Smooth muscle cell (in vitro differentiated cells): ENCODE data around the gene SUGCT. TPM values are rescaled to one million over a fixed set of nuclear protein-coding genes. Genes with fewer than 3 reads are reported as not detected.

Source experiments
- DNase-seq: peaks from one replicate; lab custom pipeline; 2025; ENCODE audit not compliant: unreplicated experiment; lab: John Stamatoyannopoulos, UW
- H2AFZ ChIP-seq: fragments of 200-600 bp; sonication (generic); 2 replicates; pipeline ENCODE4 v1.6.0; 2016; ENCODE audit warnings: antibody characterized with exemption, low read depth, mild to moderate bottlenecking
- H3F3A ChIP-seq: fragments of 200-600 bp; sonication (generic); 2 replicates; pipeline ENCODE4 v1.6.0; 2017; ENCODE audit warnings: antibody characterized with exemption, low read depth
- H3K27ac ChIP-seq: fragments of 200-600 bp; sonication (generic); 2 replicates; pipeline ENCODE4 v1.5.1; 2016; ENCODE audit warnings: low read depth, mild to moderate bottlenecking
- H3K27me3 ChIP-seq: fragments of 200-600 bp; sonication (generic); 2 replicates; pipeline ENCODE4 v1.6.1; 2016; ENCODE audit warnings: low read depth, mild to moderate bottlenecking
- H3K36me3 ChIP-seq: fragments of 200-600 bp; sonication (generic); 2 replicates; pipeline ENCODE4 v1.5.1; 2016; ENCODE audit warnings: low read depth
- H3K4me1 ChIP-seq: fragments of 200-600 bp; sonication (generic); 2 replicates; pipeline ENCODE4 v1.5.1; 2016; ENCODE audit warnings: low read depth
- H3K4me2 ChIP-seq: fragments of 200-600 bp; sonication (generic); 2 replicates; pipeline ENCODE4 v1.6.0; 2016; ENCODE audit warnings: mild to moderate bottlenecking
- H3K4me3 ChIP-seq: fragments of 200-600 bp; sonication (generic); 2 replicates; pipeline ENCODE4 v1.5.1; 2016; ENCODE audit warnings: mild to moderate bottlenecking
- H3K79me2 ChIP-seq: fragments of 200-600 bp; sonication (generic); 2 replicates; pipeline ENCODE4 v1.6.0; 2016; ENCODE audit warnings: low read depth, mild to moderate bottlenecking
- H3K9ac ChIP-seq: fragments of 200-600 bp; sonication (generic); 2 replicates; pipeline ENCODE4 v1.6.0; 2016; ENCODE audit warnings: low read depth
- H3K9me3 ChIP-seq: fragments of 200-600 bp; sonication (generic); replicated peaks from 2 replicates; pipeline ENCODE4 v1.5.1; 2016; ENCODE audit warnings: low read depth
- H4K20me1 ChIP-seq: fragments of 200-600 bp; sonication (generic); 2 replicates; pipeline ENCODE4 v1.6.0; 2016; ENCODE audit warnings: low read depth
- WGBS: methylation state at CpG from one replicate; pipeline ENCODE4 v1.1.7; 2016; ENCODE audit warnings: low lambda C conversion rate; 5-methylcytosine and 5-hydroxymethylcytosine counted together
- polyA plus RNA-seq: library from polyadenylated mRNA; unstranded; fragments of >200 nt; fragmentation: Nextera tagmentation; extraction: Ambion mirVana; gene quantifications from 2 replicates; pipeline ENCODE4 v1.2.1, GENCODE V29; 2016
- total RNA-seq: library from RNA; depleted of rRNA; stranded (reverse); fragments of >200 nt; gene quantifications from 2 replicates; pipeline ENCODE4 v1.2.3, GENCODE V29; 2014
- TF ChIP-seq, protein P1 (sequence below): fragments of 200-600 bp; sonication (generic); IDR thresholded peaks from 2 replicates; pipeline ENCODE4 v1.5.1; 2017; ENCODE audit warnings: borderline replicate concordance, mild to moderate bottlenecking, antibody characterized with exemption; ENCODE audit not compliant: insufficient read depth, poor library complexity, severe bottlenecking

The SUGCT gene
- total and polyA plus RNA-seq, 2 experiments from 2014 or later, result 16.9 to 65.8 TPM

DNA sequence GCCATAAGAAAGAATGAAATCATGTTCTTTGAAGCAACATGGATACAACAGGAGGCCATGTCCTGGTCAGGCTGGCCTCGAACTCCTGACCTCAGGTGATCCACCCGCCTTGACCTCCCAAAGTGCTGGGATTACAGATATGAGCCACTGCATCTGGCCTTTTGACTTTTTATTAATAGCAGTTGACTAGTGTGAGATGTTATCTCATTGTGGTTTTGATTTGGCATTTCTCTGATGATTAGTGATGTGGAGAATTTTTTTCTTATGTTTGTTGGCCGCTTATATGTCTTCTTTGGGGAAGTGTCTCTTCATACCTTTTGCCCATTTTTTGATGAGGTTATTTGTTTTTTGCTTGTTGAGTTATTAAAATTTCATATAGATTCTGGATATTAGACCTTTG, 400.9 kb downstream of the SUGCT start:
- no peak overlapping the region for H3K9ac ChIP-seq
- 91% methylated on average over 3 of the region's 3 CpGs for WGBS
- TF ChIP-seq, protein P1, sequence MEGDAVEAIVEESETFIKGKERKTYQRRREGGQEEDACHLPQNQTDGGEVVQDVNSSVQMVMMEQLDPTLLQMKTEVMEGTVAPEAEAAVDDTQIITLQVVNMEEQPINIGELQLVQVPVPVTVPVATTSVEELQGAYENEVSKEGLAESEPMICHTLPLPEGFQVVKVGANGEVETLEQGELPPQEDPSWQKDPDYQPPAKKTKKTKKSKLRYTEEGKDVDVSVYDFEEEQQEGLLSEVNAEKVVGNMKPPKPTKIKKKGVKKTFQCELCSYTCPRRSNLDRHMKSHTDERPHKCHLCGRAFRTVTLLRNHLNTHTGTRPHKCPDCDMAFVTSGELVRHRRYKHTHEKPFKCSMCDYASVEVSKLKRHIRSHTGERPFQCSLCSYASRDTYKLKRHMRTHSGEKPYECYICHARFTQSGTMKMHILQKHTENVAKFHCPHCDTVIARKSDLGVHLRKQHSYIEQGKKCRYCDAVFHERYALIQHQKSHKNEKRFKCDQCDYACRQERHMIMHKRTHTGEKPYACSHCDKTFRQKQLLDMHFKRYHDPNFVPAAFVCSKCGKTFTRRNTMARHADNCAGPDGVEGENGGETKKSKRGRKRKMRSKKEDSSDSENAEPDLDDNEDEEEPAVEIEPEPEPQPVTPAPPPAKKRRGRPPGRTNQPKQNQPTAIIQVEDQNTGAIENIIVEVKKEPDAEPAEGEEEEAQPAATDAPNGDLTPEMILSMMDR, result no peak

DNA sequence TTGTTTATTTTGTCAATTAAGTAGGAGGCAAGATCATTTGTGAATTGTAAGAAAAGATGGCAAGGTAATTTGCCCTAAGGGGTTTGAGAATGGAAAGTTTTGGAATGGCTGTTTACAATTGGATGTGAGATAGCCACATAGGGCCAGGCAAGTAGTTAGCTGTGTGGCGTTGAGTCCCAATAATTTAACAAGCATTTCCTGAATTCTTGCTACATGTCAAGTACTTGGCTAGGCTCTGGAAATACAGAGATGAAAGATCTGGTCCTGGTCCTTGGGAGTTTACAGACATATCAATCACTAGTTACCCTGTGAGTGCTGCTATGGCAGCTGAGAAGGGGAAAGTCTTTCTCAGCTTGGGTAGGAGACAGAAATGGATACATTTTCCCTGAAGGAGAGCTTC, 401.6 kb downstream of the SUGCT start:
- no peak for DNase-seq
- Histone ChIP-seq H3K27ac (no peak overlapping the region), H3K79me2 (no peaks in the 10 kb centered on the region), H3K4me2 (no peak overlapping the region), H2AFZ (no peak overlapping the region), H3K4me1 (no peaks in the 10 kb centered on the region), H3K36me3 (no peaks in the 10 kb centered on the region), H3K9ac (no peak overlapping the region), H3F3A (no peaks in the 10 kb centered on the region), H4K20me1 (no peaks in the 10 kb centered on the region), H3K27me3 (no peaks in the 10 kb centered on the region), H3K4me3 (no peak overlapping the region), H3K9me3 (no peaks in the 10 kb centered on the region)
- TF ChIP-seq, protein P1, result no peak
- 8% methylated on average over 1 of the region's 1 CpG for WGBS

More for the DNA sequence above, 400.9 kb downstream of the SUGCT start:
- no peaks in the 10 kb centered on the region for H3K4me1 ChIP-seq
- H3F3A ChIP-seq, result no peaks in the 10 kb centered on the region
- H3K36me3 ChIP-seq, result no peaks in the 10 kb centered on the region
- no peak overlapping the region for H3K4me2 ChIP-seq
- H3K27me3 ChIP-seq, result no peaks in the 10 kb centered on the region
- H3K79me2 ChIP-seq, result no peaks in the 10 kb centered on the region
- H3K4me3 ChIP-seq, result no peak overlapping the region
- no peaks in the 10 kb centered on the region for H4K20me1 ChIP-seq
- H3K9me3 ChIP-seq, result no peaks in the 10 kb centered on the region
- no peak overlapping the region for H3K27ac ChIP-seq
- no peak for DNase-seq
- no peak overlapping the region for H2AFZ ChIP-seq

DNA sequence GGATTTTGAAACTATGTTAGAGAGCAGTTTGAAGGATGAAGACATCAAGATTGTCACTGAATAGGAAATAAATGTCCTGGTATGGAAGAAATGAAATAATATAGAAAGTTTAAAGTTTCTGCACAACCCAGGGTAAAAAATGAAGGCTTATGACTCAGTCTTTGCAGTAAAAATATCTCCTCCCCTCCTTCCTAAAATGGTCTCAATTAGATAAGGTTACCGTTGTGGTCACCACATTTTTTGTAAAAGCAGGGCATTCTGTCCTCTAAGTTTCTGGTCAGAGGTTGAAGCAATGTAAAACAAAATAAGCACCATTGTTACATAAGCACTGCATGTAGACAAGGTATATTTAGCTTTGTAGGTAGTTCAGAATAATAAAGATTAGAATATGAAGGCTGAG, 403.5 kb downstream of the SUGCT start:
- Histone ChIP-seq H2AFZ (no peak overlapping the region), H3K4me2 (peak overlapping the region; percentile 49), H3K27me3 (no peaks in the 10 kb centered on the region), H3K79me2 (no peaks in the 10 kb centered on the region), H3K27ac (no peak overlapping the region), H3K36me3 (no peaks in the 10 kb centered on the region), H3F3A (no peaks in the 10 kb centered on the region), H4K20me1 (no peaks in the 10 kb centered on the region), H3K9ac (no peak overlapping the region), H3K4me1 (no peaks in the 10 kb centered on the region), H3K4me3 (no peak overlapping the region), H3K9me3 (no peaks in the 10 kb centered on the region)
- 4% methylated on average over 1 of the region's 1 CpG for WGBS
- TF ChIP-seq, protein P1, result no peak
- DNase-seq, result no peak

DNA sequence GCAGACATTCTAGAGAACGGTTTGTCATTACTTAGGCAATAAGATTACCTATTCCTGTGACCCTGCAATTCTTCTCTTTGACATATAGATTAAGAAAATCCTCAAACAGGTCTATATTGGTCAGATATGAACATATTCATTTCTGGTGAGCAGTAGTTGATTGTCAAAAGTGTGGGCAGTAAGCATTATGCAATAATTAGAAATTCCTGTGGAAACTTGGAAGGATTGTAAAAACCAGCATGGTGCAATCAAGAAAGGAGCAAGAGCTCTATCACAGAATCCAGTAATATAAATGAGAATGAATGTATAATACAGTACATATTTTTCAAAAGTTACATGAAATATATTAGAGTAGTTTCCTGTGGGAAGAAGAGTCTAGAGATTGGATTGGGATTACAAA, 406.5 kb downstream of the SUGCT start:
- no peaks in the 10 kb centered on the region for H4K20me1 ChIP-seq
- no peak overlapping the region for H3K4me2 ChIP-seq
- no peaks in the 10 kb centered on the region for H3K36me3 ChIP-seq
- no peak for DNase-seq
- no peaks in the 10 kb centered on the region for H3K9me3 ChIP-seq
- no peak overlapping the region for H3K4me3 ChIP-seq
- WGBS, result 75% methylated on average over 1 of the region's 1 CpG
- H3K9ac ChIP-seq, result no peak overlapping the region
- H3F3A ChIP-seq, result peaks cover 9% of the 10 kb centered on the region
- H3K4me1 ChIP-seq, result no peaks in the 10 kb centered on the region
- H2AFZ ChIP-seq, result no peak overlapping the region
- TF ChIP-seq, protein P1, result no peak
- no peak overlapping the region for H3K27ac ChIP-seq
- H3K79me2 ChIP-seq, result no peaks in the 10 kb centered on the region
- no peaks in the 10 kb centered on the region for H3K27me3 ChIP-seq
